ENCODE results near the gene B3GAT3. TPM values are rescaled to one million over a fixed set of nuclear protein-coding genes. Genes with fewer than 3 reads are reported as not detected.

Gene B3GAT3
- total and polyA plus RNA-seq, 2 of the 8 experiments (the other 6 are each of a cell fraction or from before 2014, with no cell fraction given) = 28.0 to 39.0 TPM

DNA sequence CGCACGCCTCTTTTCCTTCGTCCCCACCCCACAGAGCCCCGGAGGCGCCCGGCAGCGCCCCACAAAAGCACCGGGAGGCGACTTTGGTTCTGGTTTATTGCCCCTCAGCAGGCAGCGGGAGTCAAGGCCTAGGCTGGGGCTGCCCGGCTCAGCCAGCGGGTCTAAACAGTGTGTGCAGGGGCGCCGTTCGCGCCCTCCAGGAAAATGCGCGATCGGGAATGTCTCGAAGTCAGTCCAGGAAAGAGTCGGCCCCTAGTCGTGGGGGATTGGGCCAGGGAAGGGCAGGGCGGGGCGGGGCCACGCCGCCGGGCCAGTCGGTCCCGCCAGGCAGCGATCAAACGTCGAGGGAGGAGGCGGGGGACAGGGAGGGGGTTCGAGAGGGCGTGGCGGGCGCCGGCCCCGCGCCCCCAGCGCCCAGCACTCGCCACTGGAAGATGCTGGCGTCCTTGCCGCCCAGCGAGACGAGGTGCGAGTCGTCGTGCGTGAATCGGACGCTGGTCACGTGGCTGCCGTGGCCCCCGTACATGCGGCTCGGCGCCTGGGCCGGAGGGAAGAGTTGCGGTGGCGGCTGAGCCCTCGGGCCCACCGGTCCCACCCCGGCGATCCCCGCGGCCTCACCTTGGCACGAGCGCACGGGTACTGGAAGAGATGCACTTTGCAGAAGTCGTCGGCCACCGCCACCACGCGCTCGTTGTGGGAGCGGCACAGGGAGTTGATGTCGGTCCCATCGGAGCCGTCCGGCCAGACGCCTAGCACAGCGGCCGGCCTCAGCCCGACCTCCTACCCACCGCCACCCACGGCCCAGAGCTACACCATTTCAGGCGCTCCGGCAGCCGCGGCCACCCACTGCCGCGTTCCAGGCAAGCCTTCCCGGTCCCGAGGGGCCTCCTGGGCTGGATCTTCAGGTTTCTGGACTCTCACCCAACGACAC, 19.4 kb downstream of the B3GAT3 start (continued):
- TF ChIP-seq POLR2AphosphoS5 (IDR thresholded peaks at IDR 0.05; ENCODE audit: low read depth, low read length) = 0 out of 2 replicates have a peak, but pooled peaks have one; percentile 57
- TF ChIP-seq RBBP5 (IDR thresholded peaks at IDR 0.05; ENCODE audit: borderline replicate concordance, low read depth, low read length) = peak; percentile 36; the same call in 1 of the 2 replicates
- peak; percentile 62; the same call in 1 of the 2 replicates for TF ChIP-seq PHF8 (conservative IDR thresholded peaks at IDR 0.05; ENCODE audit: low read depth, low read length)
- TF ChIP-seq CEBPB (IDR thresholded peaks at IDR 0.05; ENCODE audit: low read depth, low read length) = no peak
- TF ChIP-seq, protein P1, sequence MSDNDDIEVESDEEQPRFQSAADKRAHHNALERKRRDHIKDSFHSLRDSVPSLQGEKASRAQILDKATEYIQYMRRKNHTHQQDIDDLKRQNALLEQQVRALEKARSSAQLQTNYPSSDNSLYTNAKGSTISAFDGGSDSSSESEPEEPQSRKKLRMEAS (IDR thresholded peaks at IDR 0.05) = peak; percentile 95
- peak; percentile 48 for TF ChIP-seq ASH2L (IDR thresholded peaks at IDR 0.05; ENCODE audit: low read length)
- TF ChIP-seq, protein P2, sequence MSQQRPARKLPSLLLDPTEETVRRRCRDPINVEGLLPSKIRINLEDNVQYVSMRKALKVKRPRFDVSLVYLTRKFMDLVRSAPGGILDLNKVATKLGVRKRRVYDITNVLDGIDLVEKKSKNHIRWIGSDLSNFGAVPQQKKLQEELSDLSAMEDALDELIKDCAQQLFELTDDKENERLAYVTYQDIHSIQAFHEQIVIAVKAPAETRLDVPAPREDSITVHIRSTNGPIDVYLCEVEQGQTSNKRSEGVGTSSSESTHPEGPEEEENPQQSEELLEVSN (IDR thresholded peaks at IDR 0.05) = peak; percentile 95
- TF ChIP-seq, protein P3, sequence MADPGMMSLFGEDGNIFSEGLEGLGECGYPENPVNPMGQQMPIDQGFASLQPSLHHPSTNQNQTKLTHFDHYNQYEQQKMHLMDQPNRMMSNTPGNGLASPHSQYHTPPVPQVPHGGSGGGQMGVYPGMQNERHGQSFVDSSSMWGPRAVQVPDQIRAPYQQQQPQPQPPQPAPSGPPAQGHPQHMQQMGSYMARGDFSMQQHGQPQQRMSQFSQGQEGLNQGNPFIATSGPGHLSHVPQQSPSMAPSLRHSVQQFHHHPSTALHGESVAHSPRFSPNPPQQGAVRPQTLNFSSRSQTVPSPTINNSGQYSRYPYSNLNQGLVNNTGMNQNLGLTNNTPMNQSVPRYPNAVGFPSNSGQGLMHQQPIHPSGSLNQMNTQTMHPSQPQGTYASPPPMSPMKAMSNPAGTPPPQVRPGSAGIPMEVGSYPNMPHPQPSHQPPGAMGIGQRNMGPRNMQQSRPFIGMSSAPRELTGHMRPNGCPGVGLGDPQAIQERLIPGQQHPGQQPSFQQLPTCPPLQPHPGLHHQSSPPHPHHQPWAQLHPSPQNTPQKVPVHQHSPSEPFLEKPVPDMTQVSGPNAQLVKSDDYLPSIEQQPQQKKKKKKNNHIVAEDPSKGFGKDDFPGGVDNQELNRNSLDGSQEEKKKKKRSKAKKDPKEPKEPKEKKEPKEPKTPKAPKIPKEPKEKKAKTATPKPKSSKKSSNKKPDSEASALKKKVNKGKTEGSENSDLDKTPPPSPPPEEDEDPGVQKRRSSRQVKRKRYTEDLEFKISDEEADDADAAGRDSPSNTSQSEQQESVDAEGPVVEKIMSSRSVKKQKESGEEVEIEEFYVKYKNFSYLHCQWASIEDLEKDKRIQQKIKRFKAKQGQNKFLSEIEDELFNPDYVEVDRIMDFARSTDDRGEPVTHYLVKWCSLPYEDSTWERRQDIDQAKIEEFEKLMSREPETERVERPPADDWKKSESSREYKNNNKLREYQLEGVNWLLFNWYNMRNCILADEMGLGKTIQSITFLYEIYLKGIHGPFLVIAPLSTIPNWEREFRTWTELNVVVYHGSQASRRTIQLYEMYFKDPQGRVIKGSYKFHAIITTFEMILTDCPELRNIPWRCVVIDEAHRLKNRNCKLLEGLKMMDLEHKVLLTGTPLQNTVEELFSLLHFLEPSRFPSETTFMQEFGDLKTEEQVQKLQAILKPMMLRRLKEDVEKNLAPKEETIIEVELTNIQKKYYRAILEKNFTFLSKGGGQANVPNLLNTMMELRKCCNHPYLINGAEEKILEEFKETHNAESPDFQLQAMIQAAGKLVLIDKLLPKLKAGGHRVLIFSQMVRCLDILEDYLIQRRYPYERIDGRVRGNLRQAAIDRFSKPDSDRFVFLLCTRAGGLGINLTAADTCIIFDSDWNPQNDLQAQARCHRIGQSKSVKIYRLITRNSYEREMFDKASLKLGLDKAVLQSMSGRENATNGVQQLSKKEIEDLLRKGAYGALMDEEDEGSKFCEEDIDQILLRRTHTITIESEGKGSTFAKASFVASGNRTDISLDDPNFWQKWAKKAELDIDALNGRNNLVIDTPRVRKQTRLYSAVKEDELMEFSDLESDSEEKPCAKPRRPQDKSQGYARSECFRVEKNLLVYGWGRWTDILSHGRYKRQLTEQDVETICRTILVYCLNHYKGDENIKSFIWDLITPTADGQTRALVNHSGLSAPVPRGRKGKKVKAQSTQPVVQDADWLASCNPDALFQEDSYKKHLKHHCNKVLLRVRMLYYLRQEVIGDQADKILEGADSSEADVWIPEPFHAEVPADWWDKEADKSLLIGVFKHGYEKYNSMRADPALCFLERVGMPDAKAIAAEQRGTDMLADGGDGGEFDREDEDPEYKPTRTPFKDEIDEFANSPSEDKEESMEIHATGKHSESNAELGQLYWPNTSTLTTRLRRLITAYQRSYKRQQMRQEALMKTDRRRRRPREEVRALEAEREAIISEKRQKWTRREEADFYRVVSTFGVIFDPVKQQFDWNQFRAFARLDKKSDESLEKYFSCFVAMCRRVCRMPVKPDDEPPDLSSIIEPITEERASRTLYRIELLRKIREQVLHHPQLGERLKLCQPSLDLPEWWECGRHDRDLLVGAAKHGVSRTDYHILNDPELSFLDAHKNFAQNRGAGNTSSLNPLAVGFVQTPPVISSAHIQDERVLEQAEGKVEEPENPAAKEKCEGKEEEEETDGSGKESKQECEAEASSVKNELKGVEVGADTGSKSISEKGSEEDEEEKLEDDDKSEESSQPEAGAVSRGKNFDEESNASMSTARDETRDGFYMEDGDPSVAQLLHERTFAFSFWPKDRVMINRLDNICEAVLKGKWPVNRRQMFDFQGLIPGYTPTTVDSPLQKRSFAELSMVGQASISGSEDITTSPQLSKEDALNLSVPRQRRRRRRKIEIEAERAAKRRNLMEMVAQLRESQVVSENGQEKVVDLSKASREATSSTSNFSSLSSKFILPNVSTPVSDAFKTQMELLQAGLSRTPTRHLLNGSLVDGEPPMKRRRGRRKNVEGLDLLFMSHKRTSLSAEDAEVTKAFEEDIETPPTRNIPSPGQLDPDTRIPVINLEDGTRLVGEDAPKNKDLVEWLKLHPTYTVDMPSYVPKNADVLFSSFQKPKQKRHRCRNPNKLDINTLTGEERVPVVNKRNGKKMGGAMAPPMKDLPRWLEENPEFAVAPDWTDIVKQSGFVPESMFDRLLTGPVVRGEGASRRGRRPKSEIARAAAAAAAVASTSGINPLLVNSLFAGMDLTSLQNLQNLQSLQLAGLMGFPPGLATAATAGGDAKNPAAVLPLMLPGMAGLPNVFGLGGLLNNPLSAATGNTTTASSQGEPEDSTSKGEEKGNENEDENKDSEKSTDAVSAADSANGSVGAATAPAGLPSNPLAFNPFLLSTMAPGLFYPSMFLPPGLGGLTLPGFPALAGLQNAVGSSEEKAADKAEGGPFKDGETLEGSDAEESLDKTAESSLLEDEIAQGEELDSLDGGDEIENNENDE (IDR thresholded peaks at IDR 0.05; ENCODE audit: insufficient replicate concordance, low read length) = no peak

Measured in H1 (cell line).